Measurements from ENCODE around the gene RP9.
"Not testable (repeated sequence)": the region's sequence is repeated elsewhere in the genome, so short reads cannot be mapped to it uniquely, and the experiment has no call there.

The RP9 gene

DNA sequence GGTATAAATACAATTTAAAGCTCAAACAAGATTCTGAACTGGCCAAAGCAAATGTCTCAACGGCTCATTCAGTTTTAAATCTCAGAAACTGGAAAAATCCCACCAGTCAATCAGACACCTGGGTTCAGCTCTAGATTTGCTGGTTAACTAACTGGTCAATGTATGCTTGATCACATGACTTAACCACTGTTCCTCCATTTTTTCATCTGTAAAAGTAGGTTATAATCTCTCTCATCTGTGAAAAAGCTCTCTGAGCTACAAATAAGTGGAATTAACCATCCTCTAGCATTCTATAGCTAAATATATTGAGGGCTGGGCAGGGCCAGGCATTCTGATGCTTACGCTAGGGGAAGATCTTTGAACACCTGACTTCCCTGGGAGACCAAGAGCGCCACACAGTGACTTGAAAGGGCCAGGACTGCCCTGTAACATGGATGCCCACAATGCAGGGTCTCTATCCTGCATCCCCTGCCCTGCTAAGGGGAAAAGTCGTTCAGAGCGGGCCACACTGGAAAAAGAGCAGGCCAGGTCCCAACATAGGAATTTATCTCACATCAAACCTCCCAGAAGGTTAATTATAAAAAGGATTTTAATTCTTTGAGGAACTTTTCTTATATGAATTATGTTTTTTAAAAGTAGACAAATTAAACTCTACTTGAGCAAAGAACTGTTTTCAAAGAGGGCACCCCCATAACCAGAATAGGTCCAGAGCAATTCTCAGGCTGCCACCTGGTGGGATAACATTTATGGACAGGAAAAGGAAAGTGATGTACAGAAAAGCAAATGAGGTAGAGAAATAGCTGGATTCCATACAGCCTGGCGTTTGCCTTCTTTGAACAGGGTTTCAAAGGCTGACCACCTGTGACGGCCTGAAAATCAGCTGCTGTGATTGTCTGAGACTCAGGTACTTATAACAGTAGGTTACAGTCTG lies 1.8 kb downstream of the RP9 start:
- peak in 1 of 3 donors; percentile 8 for DNase-seq (ENCODE audit: low read depth in 2 of 3, low spot score in 1 of 3)

DNA sequence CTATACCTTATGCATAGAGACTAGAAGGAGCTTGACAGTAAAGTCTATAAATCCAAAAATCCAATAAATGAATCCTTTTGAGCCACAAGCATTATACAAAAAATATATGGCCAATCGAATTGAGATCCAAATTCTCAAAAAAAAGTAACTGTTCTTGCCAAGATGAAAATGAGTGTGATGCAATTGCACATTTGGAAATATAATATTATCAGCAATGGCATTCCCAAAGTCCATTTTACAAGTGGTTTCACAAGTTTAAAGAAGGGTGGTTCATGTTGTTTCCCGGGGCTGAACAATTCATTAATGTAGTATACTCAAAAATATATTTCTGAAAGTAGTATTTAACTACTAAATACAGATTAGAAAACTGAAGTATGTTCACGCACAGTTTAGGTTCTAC lies 7.3 kb downstream of the RP9 start:
- no peak for DNase-seq (ENCODE audit: low read depth in 2 of 3, low spot score in 1 of 3)

DNA sequence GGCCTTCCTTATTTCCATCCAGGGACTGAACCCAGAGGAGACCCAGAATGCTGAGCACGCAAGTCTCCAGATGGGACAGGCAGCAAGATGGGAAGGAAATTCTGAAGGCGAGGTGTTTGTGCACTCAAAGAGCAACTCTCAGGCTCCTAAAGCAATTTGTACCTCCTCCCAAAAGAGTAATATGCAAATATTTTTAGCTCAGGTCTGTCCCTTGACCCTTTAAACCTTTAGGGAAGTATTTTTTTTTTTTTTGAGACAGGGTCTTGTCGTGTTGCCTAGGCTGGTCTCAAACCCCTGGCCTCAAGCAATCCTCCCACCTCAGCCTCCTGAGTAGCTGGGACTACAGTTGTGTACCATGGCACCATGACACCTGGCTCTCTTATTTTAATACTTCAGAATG lies 8.4 kb downstream of the RP9 start:
- DNase-seq (ENCODE audit: low read depth in 2 of 3, low spot score in 1 of 3) = no peak

DNA sequence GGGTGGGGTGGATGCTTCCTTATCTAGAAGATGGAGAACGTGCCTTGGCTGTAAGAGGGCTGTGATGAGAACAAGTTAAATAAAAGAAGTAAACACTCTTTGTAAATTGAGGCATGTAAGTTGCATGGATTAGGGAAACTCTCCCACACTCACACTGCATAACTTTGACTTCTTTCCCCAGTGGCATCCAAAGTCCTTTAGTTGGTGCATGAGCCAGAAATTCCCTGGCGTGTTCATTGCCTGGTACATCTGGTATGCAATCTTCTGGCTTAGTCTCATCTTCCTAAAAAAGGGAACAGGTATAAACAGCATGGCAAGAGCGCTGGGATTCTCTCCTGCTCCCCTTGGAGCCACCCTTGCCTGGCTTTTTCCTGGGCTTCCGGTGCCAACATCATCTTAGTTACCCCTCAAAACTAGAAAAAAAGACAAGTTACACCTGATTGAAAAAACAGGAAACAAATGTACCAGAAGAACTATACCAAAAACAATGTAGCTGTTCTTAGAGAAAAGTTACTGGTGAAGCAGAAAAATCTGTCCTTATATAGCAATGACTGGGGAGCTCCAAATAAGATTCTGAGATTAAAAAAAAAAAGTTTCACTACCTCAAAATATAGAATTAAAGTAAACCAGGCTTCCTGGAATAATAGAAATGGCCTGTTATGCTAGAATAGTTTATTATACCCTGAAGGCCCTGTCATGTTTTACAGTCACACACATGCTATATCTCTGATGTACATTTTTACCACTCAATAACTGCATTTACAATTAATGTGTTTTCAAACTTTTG lies 9.9 kb downstream of the RP9 start:
- no peak for DNase-seq (ENCODE audit: low read depth in 2 of 3, low spot score in 1 of 3)

DNA sequence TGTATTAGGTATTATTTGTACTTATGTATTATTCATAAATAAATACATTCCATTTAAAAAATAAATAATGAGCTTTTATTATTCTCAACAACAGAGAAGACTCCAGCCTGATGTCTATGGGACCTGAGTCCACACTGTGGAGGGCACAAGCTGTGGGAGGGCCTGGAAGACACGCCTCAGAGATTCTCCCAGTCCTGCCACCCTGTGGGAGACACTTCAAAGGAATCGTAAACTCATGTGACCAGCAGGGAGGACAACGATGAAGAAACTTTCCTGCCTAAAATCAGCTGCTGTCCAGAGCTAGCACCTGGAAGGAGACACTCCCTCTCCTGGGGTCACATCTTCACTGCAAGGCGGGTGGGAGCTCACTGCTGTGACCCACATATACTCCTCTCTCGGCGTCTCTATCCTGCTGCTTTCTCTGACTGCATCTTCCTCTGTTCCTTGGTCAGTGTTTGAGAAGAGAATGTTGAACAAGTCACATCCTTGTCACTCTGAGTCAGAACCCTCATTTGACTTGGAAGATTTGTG lies 14.4 kb downstream of the RP9 start:
- DNase-seq (ENCODE audit: low read depth in 2 of 3, low spot score in 1 of 3) = not testable (repeated sequence)

DNA sequence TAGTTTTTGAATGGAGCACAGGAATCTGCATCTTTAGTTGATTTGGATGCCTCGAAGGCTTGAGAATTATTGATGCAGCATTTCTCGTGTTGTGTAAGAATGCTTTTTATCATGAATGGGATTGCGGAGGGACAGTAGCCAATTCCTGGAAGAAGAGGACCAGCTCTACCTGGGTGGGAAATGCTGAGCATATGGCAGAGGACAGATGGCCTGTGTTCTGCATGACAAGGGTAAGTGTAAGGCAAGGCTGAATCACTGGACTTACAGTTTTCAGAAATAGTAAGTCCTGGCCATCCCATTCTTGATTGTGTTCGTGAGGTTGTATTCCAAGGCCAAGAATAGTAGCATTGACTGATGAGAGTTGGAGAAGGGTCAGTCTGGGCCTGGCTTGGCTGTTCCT lies 15.9 kb downstream of the RP9 start:
- no peak for DNase-seq (ENCODE audit: low read depth in 2 of 3, low spot score in 1 of 3)

DNA sequence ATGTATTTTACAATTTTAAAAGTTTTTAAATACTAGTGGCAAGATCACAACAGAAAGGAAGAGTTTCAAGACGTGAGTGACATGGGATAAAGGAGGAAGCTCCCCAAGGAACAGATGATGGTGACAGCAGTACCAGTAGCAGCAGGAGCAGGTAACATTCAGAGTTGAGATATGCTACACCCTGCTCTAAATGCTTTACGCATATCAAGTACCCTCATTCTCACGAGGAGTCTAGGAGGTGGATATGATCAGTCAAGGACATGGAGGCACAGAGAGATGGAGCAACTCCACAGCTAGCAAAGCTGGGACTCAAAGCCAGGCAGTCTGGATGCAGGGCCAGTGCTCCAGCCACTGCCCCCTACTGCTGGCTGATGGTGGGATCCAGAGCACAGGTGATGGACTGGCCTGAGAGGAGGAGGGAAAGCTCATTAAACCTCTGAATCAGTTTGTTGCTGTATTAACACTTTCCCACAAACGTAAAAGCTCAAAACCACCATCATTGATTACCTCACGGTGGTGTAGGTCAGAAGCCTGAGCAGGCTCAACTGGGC lies 17.5 kb downstream of the RP9 start:
- DNase-seq (ENCODE audit: low read depth in 2 of 3, low spot score in 1 of 3) = no peak

DNA sequence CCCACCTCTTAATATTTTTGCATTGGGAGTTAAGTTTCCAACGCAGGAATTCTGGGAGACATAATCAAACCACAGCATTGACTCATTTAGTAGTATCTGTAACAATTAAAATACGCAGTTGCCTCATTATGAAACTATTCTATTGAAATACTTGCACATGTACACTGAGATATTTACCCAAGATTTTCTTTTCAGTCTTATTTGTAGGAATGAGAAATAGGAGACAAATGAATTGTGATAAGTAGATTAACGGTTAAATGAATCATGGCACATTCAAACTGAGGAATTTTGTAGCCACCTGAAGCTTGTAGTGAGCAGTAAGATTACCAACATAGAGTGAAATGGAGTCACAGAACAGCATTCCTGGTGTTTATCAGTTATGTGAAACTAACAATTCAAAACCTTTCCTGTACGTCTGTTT lies 18.1 kb downstream of the RP9 start:
- DNase-seq (ENCODE audit: low read depth in 2 of 3, low spot score in 1 of 3) = no peak

DNA sequence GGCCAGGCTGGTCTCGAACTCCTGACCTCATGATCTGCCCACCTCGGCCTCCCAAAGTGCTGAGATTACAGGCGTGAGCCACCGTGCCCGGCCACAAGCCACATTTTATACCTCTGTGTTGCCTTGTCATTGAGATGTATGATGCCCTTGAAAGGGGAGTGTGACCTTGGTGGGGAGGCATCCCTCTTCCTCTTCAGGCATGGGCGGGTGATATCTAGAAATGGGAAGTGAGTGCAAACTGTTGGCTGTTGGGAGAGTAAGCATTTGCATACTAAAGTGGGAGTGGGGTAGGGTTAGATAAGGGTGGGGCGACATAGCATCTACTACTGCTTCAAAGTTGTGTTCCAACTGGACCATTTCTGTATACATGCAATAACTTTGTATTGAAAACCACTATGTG lies 20.1 kb downstream of the RP9 start:
- no peak for DNase-seq (ENCODE audit: low read depth in 2 of 3, low spot score in 1 of 3)

DNA sequence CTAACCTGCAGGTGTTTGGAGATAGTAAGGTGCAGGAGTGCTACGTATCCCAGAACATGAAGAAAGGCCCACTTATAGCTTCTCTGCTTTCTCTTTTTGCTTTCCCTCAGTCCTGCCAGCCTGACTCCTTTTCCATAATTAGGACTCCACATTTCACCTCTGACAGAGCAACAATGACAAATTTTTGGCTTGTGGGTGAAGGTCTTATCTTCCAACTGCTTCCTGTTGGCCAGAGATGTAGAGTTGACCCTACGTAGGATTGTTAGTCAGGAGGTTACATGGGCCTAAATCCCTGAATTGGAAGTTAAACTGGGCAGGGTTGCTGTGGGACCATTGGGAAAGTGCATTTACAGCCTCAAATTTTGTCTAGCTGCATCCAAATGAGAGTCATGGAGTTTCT lies 21.3 kb downstream of the RP9 start:
- DNase-seq (ENCODE audit: low read depth in 2 of 3, low spot score in 1 of 3) = no peak

DNA sequence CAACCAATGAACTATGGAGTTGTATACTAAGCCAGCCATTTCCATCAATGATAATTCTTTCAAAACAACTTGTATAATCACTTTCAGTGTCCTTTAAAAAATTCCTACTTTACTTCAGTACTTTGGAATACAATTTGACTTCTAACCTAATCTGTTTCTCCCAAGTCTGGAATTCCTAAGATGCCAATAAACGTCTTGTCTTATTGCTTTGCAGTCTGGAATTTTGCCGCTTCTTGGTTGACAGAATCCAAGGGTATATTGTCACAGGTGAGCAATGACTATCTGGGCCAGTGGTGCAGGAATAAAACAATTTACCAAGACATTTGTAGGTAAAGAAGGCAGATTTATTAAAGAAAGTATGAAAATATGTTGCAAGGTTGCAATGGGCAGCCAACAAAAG lies 21.8 kb downstream of the RP9 start:
- DNase-seq (ENCODE audit: low read depth in 2 of 3, low spot score in 1 of 3) = no peak

DNA sequence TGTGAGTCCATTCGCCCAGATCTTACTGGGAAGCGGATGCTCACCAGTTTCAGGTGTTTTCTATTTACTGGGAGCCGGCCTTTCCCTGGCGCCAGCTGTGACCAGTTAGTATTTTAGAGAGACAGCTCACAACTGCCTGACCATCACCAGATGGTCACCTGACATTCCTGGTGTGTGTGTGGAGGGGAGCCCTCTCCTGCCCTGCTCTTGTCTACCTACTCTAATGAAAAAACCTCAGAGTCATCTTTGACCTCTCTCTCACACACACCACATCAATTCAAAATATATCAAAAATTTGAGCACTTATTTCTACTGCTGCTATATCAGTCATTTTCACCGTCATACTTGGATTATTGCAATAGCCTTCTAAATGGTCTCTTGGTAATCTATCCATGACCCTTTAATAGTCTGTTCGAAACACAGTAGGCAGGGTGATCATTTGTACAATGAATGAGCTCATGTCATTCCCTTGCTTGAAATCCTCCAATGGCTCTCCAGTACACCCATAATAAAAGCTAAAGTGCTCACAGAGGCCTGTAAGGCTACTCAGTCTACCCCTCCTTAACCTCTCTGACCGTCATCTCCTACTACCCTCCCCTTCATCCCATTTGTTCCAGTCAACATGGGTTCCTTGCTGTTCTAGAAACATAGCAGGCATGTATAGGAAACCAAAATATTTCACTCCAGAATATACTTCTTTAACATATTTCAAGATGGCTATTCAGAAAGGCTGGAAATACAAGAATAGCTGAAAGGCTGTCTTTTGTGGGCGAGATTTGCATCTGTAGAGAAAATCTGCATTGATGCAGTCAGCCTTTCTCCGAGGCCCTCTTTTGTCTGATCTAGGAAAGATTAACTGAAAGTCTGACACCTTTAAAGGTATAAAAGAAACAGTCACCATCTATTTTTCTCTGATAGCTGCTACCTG lies 29.2 kb downstream of the RP9 start:
- no peak for DNase-seq (ENCODE audit: low read depth in 2 of 3, low spot score in 1 of 3)

DNA sequence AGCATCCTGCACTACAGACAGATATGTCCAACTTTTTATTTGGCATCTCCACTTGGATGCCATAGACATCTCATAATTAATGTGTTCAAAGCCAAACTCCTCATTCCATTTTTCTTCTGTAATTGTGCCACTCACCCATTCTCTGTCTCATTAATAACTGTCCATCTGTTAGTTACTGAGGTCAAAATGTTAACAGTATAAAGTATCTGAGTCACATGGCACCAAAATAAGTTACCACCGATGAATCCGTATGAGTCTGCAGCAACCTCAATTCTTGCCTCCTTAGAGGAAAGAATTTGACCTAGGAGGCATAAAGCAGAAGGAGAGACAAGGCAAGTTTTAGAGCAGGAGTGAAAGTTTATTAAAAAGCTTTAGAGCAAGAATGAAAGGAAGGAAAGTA lies 30.1 kb downstream of the RP9 start:
- DNase-seq (ENCODE audit: low read depth in 2 of 3, low spot score in 1 of 3) = no peak

DNA sequence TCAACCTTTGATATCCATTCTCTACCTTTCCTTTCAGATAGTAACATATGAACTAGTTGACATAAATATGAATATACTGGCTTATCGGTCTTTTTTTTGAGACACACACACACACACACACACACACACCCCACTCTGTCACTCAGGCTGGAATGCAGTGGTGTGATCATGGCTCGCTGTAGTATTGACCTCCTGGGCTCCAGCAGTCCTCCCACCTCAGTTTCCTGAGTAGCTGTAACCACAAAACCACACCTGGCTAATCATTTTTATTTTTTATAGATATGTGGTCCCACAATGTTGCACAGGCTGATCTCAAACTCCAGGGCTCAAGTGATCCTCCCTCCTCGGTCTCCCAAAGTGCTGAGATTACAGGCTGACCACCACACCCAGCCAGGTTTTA lies 32.5 kb downstream of the RP9 start:
- no peak for DNase-seq (ENCODE audit: low read depth in 2 of 3, low spot score in 1 of 3)

DNA sequence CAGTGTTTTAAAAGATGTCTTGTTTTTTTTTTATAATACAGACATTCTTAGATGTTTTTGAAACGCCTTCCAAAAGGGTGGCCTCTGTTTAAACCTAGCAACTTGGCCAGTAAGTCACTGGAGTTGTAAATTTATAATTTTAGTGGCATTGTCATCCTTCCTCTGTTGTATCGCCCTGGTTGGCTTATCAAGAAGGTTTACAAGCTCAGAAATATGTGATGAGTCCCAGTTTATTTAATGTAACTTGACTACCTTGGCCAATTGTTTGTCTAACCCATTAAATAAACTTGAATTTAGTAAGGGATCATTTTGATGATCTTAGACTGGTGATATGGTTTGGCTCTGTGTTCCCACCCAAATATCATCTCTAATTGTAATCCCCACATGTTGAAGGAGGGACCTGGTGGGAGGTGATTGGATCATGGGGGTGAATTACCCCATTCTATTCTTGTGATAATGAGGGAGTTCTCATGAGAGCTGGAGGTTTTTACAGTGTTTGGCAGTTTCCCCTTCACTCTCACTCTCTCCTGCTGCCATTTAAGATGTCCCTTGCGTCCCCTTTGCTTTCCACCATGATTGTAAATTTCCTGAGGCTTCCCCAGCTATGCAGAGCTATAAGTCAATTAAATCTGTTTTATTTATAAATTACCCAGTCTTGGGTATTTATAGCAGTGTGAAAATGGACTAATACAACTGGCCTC lies 33.2 kb downstream of the RP9 start:
- DNase-seq (ENCODE audit: low read depth in 2 of 3, low spot score in 1 of 3) = no peak

DNA sequence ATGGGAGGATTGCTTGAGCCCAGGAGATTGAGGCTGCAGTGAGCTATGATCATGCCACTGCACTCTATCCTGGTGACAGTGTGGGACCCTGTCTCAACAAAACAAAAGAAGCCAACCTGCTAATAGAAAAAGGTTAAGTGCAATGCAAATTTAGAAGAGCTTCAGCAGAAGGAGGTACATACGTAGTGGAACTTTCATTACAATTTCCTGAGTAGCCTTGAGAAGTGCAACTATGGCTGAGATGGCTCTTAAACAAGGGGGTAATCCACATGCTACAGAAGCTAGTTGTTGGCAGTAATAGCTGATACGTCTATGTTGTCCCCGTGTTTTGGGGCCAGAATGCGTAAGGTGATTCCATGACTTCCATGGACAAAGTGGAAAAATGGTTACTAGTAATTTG lies 36.0 kb downstream of the RP9 start:
- DNase-seq (ENCODE audit: low read depth in 2 of 3, low spot score in 1 of 3) = no peak

DNA sequence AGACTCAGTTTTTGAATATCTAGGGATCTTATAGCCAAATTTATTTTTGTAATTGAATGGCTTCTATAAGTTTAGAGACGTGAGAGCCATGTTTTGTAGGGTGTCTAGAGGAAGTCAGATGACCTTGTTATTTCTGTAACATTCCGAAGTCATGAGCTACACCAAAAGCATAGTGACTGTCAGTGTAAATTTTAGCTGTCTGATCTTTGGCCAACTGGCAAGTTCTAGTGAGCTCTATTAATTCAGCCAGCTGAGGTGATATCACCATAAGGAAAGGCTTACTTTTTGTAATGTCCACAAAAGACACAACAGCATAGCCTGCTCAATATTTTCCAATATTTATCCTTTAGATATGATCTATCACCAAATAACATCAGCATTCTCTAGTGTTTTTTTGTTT lies 36.7 kb downstream of the RP9 start:
- no peak for DNase-seq (ENCODE audit: low read depth in 2 of 3, low spot score in 1 of 3)

DNA sequence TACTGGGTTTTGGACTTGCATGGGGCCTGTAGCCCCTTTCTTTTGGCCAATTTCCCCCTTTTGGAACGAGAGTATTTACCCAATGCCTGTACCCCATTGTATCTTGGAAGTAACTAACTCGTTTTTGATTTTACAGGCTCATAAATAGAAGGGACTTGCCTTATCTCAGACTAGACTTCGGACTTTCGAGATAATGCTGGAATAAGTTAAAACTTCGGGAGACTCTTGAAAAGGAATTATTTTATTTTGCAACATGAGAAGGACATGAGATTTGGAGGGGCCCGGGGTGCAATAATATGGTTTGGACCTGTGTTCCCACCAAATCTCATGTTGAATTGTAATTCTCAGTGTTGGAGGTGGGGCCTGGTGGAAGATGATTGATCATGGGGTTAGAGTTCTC lies 38.4 kb downstream of the RP9 start:
- no peak for DNase-seq (ENCODE audit: low read depth in 2 of 3, low spot score in 1 of 3)

DNA sequence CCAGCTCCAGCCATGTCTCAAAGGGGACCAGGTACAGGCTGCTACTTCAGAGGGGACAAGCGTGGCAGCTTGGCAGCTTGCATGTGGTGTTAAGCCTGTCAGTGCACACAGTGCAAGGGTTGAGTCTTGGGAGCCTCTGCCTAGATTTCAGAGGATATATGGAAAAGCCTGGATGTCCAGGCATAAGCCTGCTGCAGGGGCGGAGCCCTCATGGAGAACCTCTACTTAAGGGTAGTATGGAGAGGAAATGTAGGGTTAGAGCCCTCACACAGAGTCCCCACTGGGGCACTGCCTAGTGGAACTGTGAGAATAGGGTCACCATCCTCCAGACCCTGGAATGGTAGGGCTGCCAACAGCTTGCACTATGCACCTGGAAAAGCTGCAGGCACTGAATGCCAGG lies 38.9 kb downstream of the RP9 start:
- DNase-seq (ENCODE audit: low read depth in 2 of 3, low spot score in 1 of 3) = no peak

DNA sequence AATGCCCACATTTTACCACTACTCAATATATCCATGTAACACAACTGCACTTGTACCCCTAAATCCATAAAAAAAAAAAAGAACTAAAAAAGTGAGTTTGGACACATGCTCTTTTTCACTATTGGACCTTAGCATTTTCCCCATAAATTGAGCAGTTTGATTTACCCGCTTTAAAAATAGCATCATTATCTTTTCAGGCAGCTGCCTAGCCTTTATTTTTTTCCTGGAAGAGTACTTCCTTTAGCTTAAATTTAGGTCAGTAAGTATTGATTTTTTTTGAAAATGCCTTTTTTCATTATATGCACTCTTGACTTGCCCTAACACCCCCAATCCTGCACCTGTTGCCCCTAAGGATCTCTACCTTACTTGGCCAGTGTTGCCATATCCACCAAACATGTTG lies 41.3 kb downstream of the RP9 start:
- DNase-seq (ENCODE audit: low read depth in 2 of 3, low spot score in 1 of 3) = no peak
